Urinary bladder (tissue), 4 donors: ENCODE measurements around the gene MAGI2. TPM values are rescaled to one million over a fixed set of nuclear protein-coding genes. Genes with fewer than 3 reads are reported as not detected.

Experiments used
- DNase-seq: peaks from one replicate; pipeline ENCODE4 v3.0.0-alpha.2; 2015; ENCODE audit errors: extremely low spot score
- H3K27ac ChIP-seq: one replicate; pipeline ENCODE4 v1.5.1; 2013; ENCODE audit warnings: low read depth, mild to moderate bottlenecking, moderate library complexity
- H3K36me3 ChIP-seq: one replicate; pipeline ENCODE4 v1.6.1; 2013; ENCODE audit warnings: mild to moderate bottlenecking, moderate library complexity; ENCODE audit not compliant: insufficient read depth
- H3K4me1 ChIP-seq: one replicate; pipeline ENCODE4 v1.6.1; 2013; ENCODE audit warnings: mild to moderate bottlenecking, moderate library complexity; ENCODE audit not compliant: insufficient read depth
- H3K4me3 ChIP-seq: one replicate; pipeline ENCODE4 v1.5.1; 2013; ENCODE audit warnings: low read depth, low read length
- WGBS: extraction: QIAGEN DNeasy Blood & Tissue Kit; methylation state at CpG from one replicate; pipeline ENCODE4 v1.1.7; 2013; 5-methylcytosine and 5-hydroxymethylcytosine counted together
- polyA plus RNA-seq: library from polyadenylated mRNA; stranded (reverse); fragments of 200-250 nt; gene quantifications from one replicate; pipeline ENCODE4 v1.2.3, GENCODE V29; 2013
- total RNA-seq: library from RNA; depleted of rRNA; stranded (reverse); fragments of >200 nt; gene quantifications from one replicate; pipeline ENCODE4 v1.2.3, GENCODE V29; 2014
- donor health status: healthy with polysubstance abuse.
- donor health status: healthy.

The MAGI2 gene
- total and polyA plus RNA-seq, 2 donors = 7.6 to 37.4 TPM

GRCh38 chr7:78141522-78142281 lies 1311.8 kb downstream of the MAGI2 start:
- H3K4me1 ChIP-seq = no peaks in the 10 kb centered on the region
- 78% methylated on average over 9 of the region's 9 CpGs for WGBS
- no peak for DNase-seq
- no peak overlapping the region for H3K4me3 ChIP-seq
- no peaks in the 10 kb centered on the region for H3K36me3 ChIP-seq
- no peak overlapping the region for H3K27ac ChIP-seq

GRCh38 chr7:78140109-78140508 lies 1313.4 kb downstream of the MAGI2 start:
- H3K4me3 ChIP-seq = no peak overlapping the region
- no peak for DNase-seq
- H3K36me3 ChIP-seq = no peaks in the 10 kb centered on the region
- 66% methylated on average over 2 of the region's 2 CpGs for WGBS
- no peak overlapping the region for H3K27ac ChIP-seq
- H3K4me1 ChIP-seq = no peaks in the 10 kb centered on the region

GRCh38 chr7:78139335-78139734 lies 1314.1 kb downstream of the MAGI2 start:
- no peaks in the 10 kb centered on the region for H3K4me1 ChIP-seq
- 48% methylated on average over 3 of the region's 3 CpGs for WGBS
- peak; percentile 21 for DNase-seq
- no peak overlapping the region for H3K27ac ChIP-seq
- no peak overlapping the region for H3K4me3 ChIP-seq
- H3K36me3 ChIP-seq = no peaks in the 10 kb centered on the region

- no peak overlapping the region for H3K4me3 ChIP-seq
- H3K4me1 ChIP-seq = no peaks in the 10 kb centered on the region
- DNase-seq = no peak
- 92% methylated on average over 11 of the region's 11 CpGs for WGBS
- H3K36me3 ChIP-seq = no peaks in the 10 kb centered on the region
- H3K27ac ChIP-seq = no peak overlapping the region
Measured at GRCh38 chr7:78134774-78135173, 1318.7 kb downstream of the MAGI2 start.

- Histone ChIP-seq H3K36me3 (no peaks in the 10 kb centered on the region), H3K4me3 (no peak overlapping the region), H3K27ac (no peak overlapping the region), H3K4me1 (no peaks in the 10 kb centered on the region)
- no peak for DNase-seq
- 58% methylated on average over 2 of the region's 2 CpGs for WGBS
Measured at GRCh38 chr7:78134256-78134655, 1319.2 kb downstream of the MAGI2 start.

- Histone ChIP-seq H3K36me3 (no peaks in the 10 kb centered on the region), H3K4me1 (no peaks in the 10 kb centered on the region), H3K4me3 (no peak overlapping the region), H3K27ac (no peak overlapping the region)
- WGBS = 72% methylated on average over 5 of the region's 5 CpGs
- DNase-seq = no peak
Measured at GRCh38 chr7:78130446-78131215, 1322.8 kb downstream of the MAGI2 start.

- Histone ChIP-seq H3K27ac (no peak overlapping the region), H3K4me3 (no peak overlapping the region), H3K36me3 (no peaks in the 10 kb centered on the region), H3K4me1 (no peaks in the 10 kb centered on the region)
- no peak for DNase-seq
- 99% methylated on average over 4 of the region's 4 CpGs for WGBS
Measured at GRCh38 chr7:78129865-78130264, 1323.6 kb downstream of the MAGI2 start.

GRCh38 chr7:78127009-78127408 lies 1326.5 kb downstream of the MAGI2 start:
- Histone ChIP-seq H3K4me3 (no peak overlapping the region), H3K27ac (no peak overlapping the region), H3K36me3 (no peaks in the 10 kb centered on the region), H3K4me1 (no peaks in the 10 kb centered on the region)
- DNase-seq = no peak
- 86% methylated on average over 7 of the region's 7 CpGs for WGBS

GRCh38 chr7:78125884-78126283 lies 1327.6 kb downstream of the MAGI2 start:
- WGBS = 49% methylated on average over 2 of the region's 2 CpGs
- no peak for DNase-seq
- H3K36me3 ChIP-seq = no peaks in the 10 kb centered on the region
- H3K4me3 ChIP-seq = no peak overlapping the region
- H3K4me1 ChIP-seq = no peaks in the 10 kb centered on the region
- H3K27ac ChIP-seq = no peak overlapping the region

- 87% methylated on average over 4 of the region's 4 CpGs for WGBS
- no peak overlapping the region for H3K4me3 ChIP-seq
- no peak for DNase-seq
- no peak overlapping the region for H3K27ac ChIP-seq
- H3K36me3 ChIP-seq = no peaks in the 10 kb centered on the region
- no peaks in the 10 kb centered on the region for H3K4me1 ChIP-seq
Measured at GRCh38 chr7:78124216-78124615, 1329.3 kb downstream of the MAGI2 start.

GRCh38 chr7:78121888-78122287 lies 1331.6 kb downstream of the MAGI2 start:
- no peak overlapping the region for H3K27ac ChIP-seq
- no peaks in the 10 kb centered on the region for H3K36me3 ChIP-seq
- no peak overlapping the region for H3K4me3 ChIP-seq
- no peak for DNase-seq
- H3K4me1 ChIP-seq = no peaks in the 10 kb centered on the region
- WGBS = 66% methylated on average over 1 of the region's 1 CpG

GRCh38 chr7:78118470-78118869 lies 1335.0 kb downstream of the MAGI2 start:
- H3K4me1 ChIP-seq = no peaks in the 10 kb centered on the region
- DNase-seq = no peak
- WGBS = 61% methylated on average over 3 of the region's 3 CpGs
- no peak overlapping the region for H3K27ac ChIP-seq
- H3K36me3 ChIP-seq = no peaks in the 10 kb centered on the region
- no peak overlapping the region for H3K4me3 ChIP-seq

GRCh38 chr7:78115876-78116275 lies 1337.6 kb downstream of the MAGI2 start:
- Histone ChIP-seq H3K27ac (no peak overlapping the region), H3K4me3 (no peak overlapping the region), H3K4me1 (no peaks in the 10 kb centered on the region), H3K36me3 (no peaks in the 10 kb centered on the region)
- DNase-seq = no peak

- no peak overlapping the region for H3K27ac ChIP-seq
- no peak overlapping the region for H3K4me3 ChIP-seq
- 99% methylated on average over 1 of the region's 1 CpG for WGBS
- H3K4me1 ChIP-seq = no peaks in the 10 kb centered on the region
- no peak for DNase-seq
- no peaks in the 10 kb centered on the region for H3K36me3 ChIP-seq
Measured at GRCh38 chr7:78114993-78115392, 1338.5 kb downstream of the MAGI2 start.
